GM18526 (cell line): ENCODE measurements around the gene DPF3.

Experiments
- POLR2A ChIP-seq: IDR thresholded peaks from 3 replicates; pipeline ENCODE4 v1.6.1; 2011; ENCODE audit not compliant: insufficient read length; ENCODE audit errors: extremely low read depth

DPF3 gene

GRCh38 chr14:72830786-72831594, 62.9 kb downstream of the DPF3 start:
- no peak for TF ChIP-seq POLR2A

GRCh38 chr14:72830356-72830755, 63.5 kb downstream of the DPF3 start:
- no peak for TF ChIP-seq POLR2A

- no peak for TF ChIP-seq POLR2A
Measured at GRCh38 chr14:72828604-72829003, 65.3 kb downstream of the DPF3 start.

- no peak for TF ChIP-seq POLR2A
Measured at GRCh38 chr14:72826039-72826438, 67.9 kb downstream of the DPF3 start.

GRCh38 chr14:72825486-72825885, 68.4 kb downstream of the DPF3 start:
- TF ChIP-seq POLR2A, result no peak

GRCh38 chr14:72824051-72824450, 69.8 kb downstream of the DPF3 start:
- TF ChIP-seq POLR2A, result no peak

- no peak for TF ChIP-seq POLR2A
Measured at GRCh38 chr14:72822946-72823611, 70.8 kb downstream of the DPF3 start.

- no peak for TF ChIP-seq POLR2A
Measured at GRCh38 chr14:72818998-72819397, 74.9 kb downstream of the DPF3 start.

GRCh38 chr14:72816287-72816686, 77.6 kb downstream of the DPF3 start:
- TF ChIP-seq POLR2A, result no peak

GRCh38 chr14:72815430-72815829, 78.5 kb downstream of the DPF3 start:
- TF ChIP-seq POLR2A, result no peak

- TF ChIP-seq POLR2A, result no peak
Measured at GRCh38 chr14:72812292-72812851, 81.5 kb downstream of the DPF3 start.

- TF ChIP-seq POLR2A, result no peak
Measured at GRCh38 chr14:72810201-72810600, 83.7 kb downstream of the DPF3 start.

- TF ChIP-seq POLR2A, result no peak
Measured at GRCh38 chr14:72809063-72809462, 84.8 kb downstream of the DPF3 start.

- no peak for TF ChIP-seq POLR2A
Measured at GRCh38 chr14:72808564-72808963, 85.3 kb downstream of the DPF3 start.

- no peak for TF ChIP-seq POLR2A
Measured at GRCh38 chr14:72802588-72802946, 91.3 kb downstream of the DPF3 start.

- TF ChIP-seq POLR2A, result no peak
Measured at GRCh38 chr14:72801836-72802587, 91.9 kb downstream of the DPF3 start.
